Neural cell (in vitro differentiated cells): ENCODE results near the gene TIMELESS. TPM values are rescaled to one million over a fixed set of nuclear protein-coding genes. Genes with fewer than 3 reads are reported as not detected.

Source experiments
- H2AFZ ChIP-seq: fragments of 200-600, 300-800 bp; sonication (generic), shearing (Covaris generic); 2 replicates; pipeline ENCODE4 v1.6.0; 2014; ENCODE audit warnings: low read depth, mild to moderate bottlenecking, antibody characterized with exemption, low read length, moderate library complexity
- H3F3A ChIP-seq: fragments of 200-600 bp; shearing (Covaris generic); 2 replicates; pipeline ENCODE4 v1.6.1; 2016; ENCODE audit warnings: mild to moderate bottlenecking, moderate library complexity, mixed read lengths, antibody characterized with exemption, low read length; ENCODE audit not compliant: insufficient read depth, poor library complexity, severe bottlenecking
- H3K27ac ChIP-seq: fragments of 200-600, 300-800 bp; sonication (generic), shearing (Covaris generic); 2 replicates; pipeline ENCODE4 v1.5.1; 2014; ENCODE audit warnings: mild to moderate bottlenecking, low read length, moderate library complexity
- H3K27me3 ChIP-seq: fragments of 300-800, 200-600 bp; sonication (generic), shearing (Covaris generic); 2 replicates; pipeline ENCODE4 v1.6.0; 2014; ENCODE audit warnings: mild to moderate bottlenecking, low read depth, low read length, moderate library complexity; ENCODE audit not compliant: insufficient read depth
- H3K36me3 ChIP-seq: fragments of 300-800, 200-600 bp; sonication (generic), shearing (Covaris generic); 2 replicates; pipeline ENCODE4 v1.5.1; 2014; ENCODE audit warnings: mild to moderate bottlenecking, antibody characterized with exemption, low read length, moderate library complexity; ENCODE audit not compliant: insufficient read depth
- H3K4me2 ChIP-seq: fragments of 300-800, 200-600 bp; sonication (generic), shearing (Covaris generic); 2 replicates; pipeline ENCODE4 v1.6.0; 2014; ENCODE audit warnings: mild to moderate bottlenecking, low read length
- H3K4me3 ChIP-seq: fragments of 300-800, 200-600 bp; sonication (generic), shearing (Covaris generic); 2 replicates; pipeline ENCODE4 v1.5.1; 2014; ENCODE audit warnings: mild to moderate bottlenecking, low read length, moderate library complexity
- H3K79me2 ChIP-seq: fragments of 200-600 bp; shearing (Covaris generic); replicated peaks from 2 replicates; pipeline ENCODE4 v1.6.0; 2014; ENCODE audit warnings: mild to moderate bottlenecking, low read length, moderate library complexity; ENCODE audit not compliant: insufficient read depth
- H3K9ac ChIP-seq: fragments of 300-800, 200-600 bp; sonication (generic), shearing (Covaris generic); 2 replicates; pipeline ENCODE4 v1.6.1; 2016; ENCODE audit warnings: mild to moderate bottlenecking, low read length, mixed read lengths
- H3K9me2 ChIP-seq: fragments of 200-600 bp; shearing (Covaris generic); 2 replicates; pipeline ENCODE4 v1.6.1; 2016; ENCODE audit warnings: mild to moderate bottlenecking, low read length, mixed read lengths; ENCODE audit not compliant: insufficient read depth
- H3K9me3 ChIP-seq: fragments of 200-600, 300-800 bp; sonication (generic), shearing (Covaris generic); 2 replicates; pipeline ENCODE4 v1.6.1; 2016; ENCODE audit warnings: mild to moderate bottlenecking, mixed run types, low read length, moderate library complexity, mixed read lengths
- H4K20me1 ChIP-seq: fragments of 200-600 bp; shearing (Covaris generic); 2 replicates; pipeline ENCODE4 v1.6.1; 2016; ENCODE audit warnings: mild to moderate bottlenecking, mixed run types; ENCODE audit not compliant: insufficient read depth
- CTCF ChIP-seq: fragments of 450-650 bp; IDR thresholded peaks from 2 replicates; pipeline ENCODE4 v1.5.1; 2014; ENCODE audit warnings: antibody characterized with exemption, mild to moderate bottlenecking, moderate library complexity; ENCODE audit not compliant: poor library complexity, severe bottlenecking
- EP300 ChIP-seq: fragments of 450-650 bp; conservative IDR thresholded peaks from 2 replicates; pipeline ENCODE4 v1.6.1; 2014; ENCODE audit warnings: antibody characterized with exemption, mild to moderate bottlenecking, moderate library complexity; ENCODE audit not compliant: poor library complexity, severe bottlenecking
- EZH2 ChIP-seq: fragments of 200-600, 300-800 bp; shearing (Covaris generic), sonication (generic); IDR thresholded peaks from 2 replicates; pipeline ENCODE4 v1.6.1; 2014; ENCODE audit warnings: antibody characterized with exemption, low read length, borderline replicate concordance, mild to moderate bottlenecking; ENCODE audit not compliant: insufficient read depth, poor library complexity, severe bottlenecking
- MXI1 ChIP-seq: fragments of 450-650 bp; conservative IDR thresholded peaks from 2 replicates; pipeline ENCODE4 v1.6.1; 2014; ENCODE audit warnings: antibody characterized with exemption, mild to moderate bottlenecking; ENCODE audit not compliant: poor library complexity, severe bottlenecking
- POLR2AphosphoS5 ChIP-seq: IDR thresholded peaks from 2 replicates; pipeline ENCODE4 v1.6.1; 2012
- RAD21 ChIP-seq: fragments of 450-650 bp; conservative IDR thresholded peaks from 2 replicates; pipeline ENCODE4 v1.6.1; 2014; ENCODE audit warnings: antibody characterized with exemption, mild to moderate bottlenecking, moderate library complexity
- REST ChIP-seq: IDR thresholded peaks from 2 replicates; pipeline ENCODE4 v1.6.1; 2012; ENCODE audit warnings: borderline replicate concordance
- SMC3 ChIP-seq: fragments of 450-650 bp; conservative IDR thresholded peaks from 2 replicates; pipeline ENCODE4 v1.6.1; 2014; ENCODE audit warnings: antibody characterized with exemption, mild to moderate bottlenecking, moderate library complexity; ENCODE audit not compliant: poor library complexity
- TAF1 ChIP-seq: IDR thresholded peaks from 2 replicates; pipeline ENCODE4 v1.6.1; 2012; ENCODE audit warnings: low read depth
- polyA plus RNA-seq: library from polyadenylated mRNA; depleted of rRNA; stranded (reverse); fragments of >200 nt; gene quantifications from 2 replicates; pipeline ENCODE4 v1.2.3, GENCODE V29; 2014

Gene TIMELESS
- polyA plus RNA-seq, 1 donor from 2014 or later: 2.5 TPM

GRCh38 chr12:56484566-56484965 is 35.3 kb upstream of the TIMELESS start:
- Histone ChIP-seq H3K4me3 (no peak overlapping the region), H3K79me2 (no peaks in the 10 kb centered on the region), H3K9me2 (no peaks in the 10 kb centered on the region), H3K27me3 (peaks cover 32% of the 10 kb centered on the region), H3F3A (no peaks in the 10 kb centered on the region), H3K9ac (no peak overlapping the region), H4K20me1 (no peaks in the 10 kb centered on the region), H3K9me3 (peaks cover 6% of the 10 kb centered on the region), H3K36me3 (no peaks in the 10 kb centered on the region), H3K27ac (no peak overlapping the region), H2AFZ (no peak overlapping the region), H3K4me2 (no peak overlapping the region)
- TF ChIP-seq MXI1 (no peak), SMC3 (no peak), REST (no peak), CTCF (no peak), POLR2AphosphoS5 (no peak), RAD21 (no peak), EP300 (no peak), TAF1 (no peak), EZH2 (no peak)

GRCh38 chr12:56479625-56480024 is 30.4 kb upstream of the TIMELESS start:
- no peaks in the 10 kb centered on the region for H3K27me3 ChIP-seq
- H3K9me3 ChIP-seq: no peaks in the 10 kb centered on the region
- TF ChIP-seq REST: no peak
- TF ChIP-seq CTCF: no peak
- H3K36me3 ChIP-seq: no peaks in the 10 kb centered on the region
- H3K9ac ChIP-seq: no peak overlapping the region
- no peaks in the 10 kb centered on the region for H3K9me2 ChIP-seq
- no peak overlapping the region for H3K4me3 ChIP-seq
- H3K79me2 ChIP-seq: no peaks in the 10 kb centered on the region
- H3K27ac ChIP-seq: no peak overlapping the region
- H3K4me2 ChIP-seq: no peak overlapping the region
- no peaks in the 10 kb centered on the region for H3F3A ChIP-seq
- no peaks in the 10 kb centered on the region for H4K20me1 ChIP-seq
- H2AFZ ChIP-seq: no peak overlapping the region
